Neural crest cell (in vitro differentiated cells): ENCODE results near the gene NSD1. TPM values are rescaled to one million over a fixed set of nuclear protein-coding genes. Genes with fewer than 3 reads are reported as not detected.

Source experiments
- DNase-seq: peaks from one replicate; pipeline ENCODE4 v3.0.0; 2021; ENCODE audit warnings: low read depth, mixed read lengths, low spot score
- H3K27ac Mint-ChIP-seq: one replicate; pipeline ENCODE4 v1.8.0; 2021; ENCODE audit warnings: mild to moderate bottlenecking, mixed read lengths; ENCODE audit not compliant: unreplicated experiment
- H3K27me3 Mint-ChIP-seq: 2 replicates; pipeline ENCODE4 v1.8.0; 2021; ENCODE audit warnings: low read depth, mild to moderate bottlenecking, mixed read lengths
- H3K36me3 Mint-ChIP-seq: 2 replicates; pipeline ENCODE4 v1.8.0; 2021; ENCODE audit warnings: low read depth, mild to moderate bottlenecking, mixed read lengths
- H3K4me1 Mint-ChIP-seq: 2 replicates; pipeline ENCODE4 v1.8.0; 2021; ENCODE audit warnings: mixed read lengths
- H3K4me3 Mint-ChIP-seq: one replicate; pipeline ENCODE4 v1.8.0; 2021; ENCODE audit warnings: mild to moderate bottlenecking, mixed read lengths
- H3K9me3 Mint-ChIP-seq: 2 replicates; pipeline ENCODE4 v1.8.0; 2021; ENCODE audit warnings: mixed read lengths
- total RNA-seq: library from RNA; stranded (reverse); gene quantifications from 2 replicates; pipeline ENCODE4 v1.2.1, GENCODE V29; 2021
- TF ChIP-seq, protein P1 (sequence below): fragments of 200-600 bp; sonication (generic); conservative IDR thresholded peaks from 2 replicates; pipeline ENCODE4 v1.5.0; 2021; ENCODE audit warnings: antibody characterized with exemption, mild to moderate bottlenecking

The NSD1 gene
- total RNA-seq, 1 donor from 2014 or later, result 122 TPM

DNA sequence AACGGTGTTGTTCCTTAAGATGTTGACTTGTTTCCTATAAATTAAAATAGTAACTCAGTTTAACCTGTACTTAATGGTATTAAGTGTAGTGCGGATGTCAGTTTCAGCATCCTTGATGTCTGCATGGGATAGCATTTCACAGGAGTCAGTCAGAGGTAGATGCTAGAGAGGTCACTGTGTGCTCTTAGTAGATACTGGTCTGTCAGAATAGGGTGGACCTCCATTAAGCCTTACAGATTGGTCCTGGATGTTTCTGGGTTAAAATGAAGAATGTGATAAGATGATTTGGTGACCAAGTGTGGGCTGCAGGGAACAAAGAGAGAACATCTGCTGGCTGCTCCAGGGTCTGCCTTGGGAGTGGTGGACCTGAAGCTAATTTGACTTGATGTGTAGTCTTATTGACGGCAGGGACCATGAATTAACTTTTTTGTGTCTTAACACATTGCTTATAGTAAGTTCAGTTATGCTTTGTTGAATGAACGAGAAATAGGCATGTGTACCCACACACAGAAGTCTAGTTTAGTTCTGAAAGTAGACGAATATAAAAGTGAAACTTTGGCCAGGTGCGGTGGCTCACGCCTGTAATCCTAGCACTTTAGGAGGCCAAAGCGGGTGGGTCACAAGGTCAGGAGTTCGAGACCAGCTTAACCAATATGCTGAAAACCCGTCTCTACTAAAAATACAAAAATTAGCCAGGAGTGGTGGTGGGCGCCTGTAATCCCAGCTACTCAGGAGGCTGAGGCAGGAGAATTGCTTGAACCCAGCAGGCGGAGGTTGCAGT lies 157.4 kb downstream of the NSD1 start:
- DNase-seq, result no peak
- H3K27me3 Mint-ChIP-seq, result no peaks in the 10 kb centered on the region
- H3K4me1 Mint-ChIP-seq, result no peaks in the 10 kb centered on the region
- TF ChIP-seq, protein P1, sequence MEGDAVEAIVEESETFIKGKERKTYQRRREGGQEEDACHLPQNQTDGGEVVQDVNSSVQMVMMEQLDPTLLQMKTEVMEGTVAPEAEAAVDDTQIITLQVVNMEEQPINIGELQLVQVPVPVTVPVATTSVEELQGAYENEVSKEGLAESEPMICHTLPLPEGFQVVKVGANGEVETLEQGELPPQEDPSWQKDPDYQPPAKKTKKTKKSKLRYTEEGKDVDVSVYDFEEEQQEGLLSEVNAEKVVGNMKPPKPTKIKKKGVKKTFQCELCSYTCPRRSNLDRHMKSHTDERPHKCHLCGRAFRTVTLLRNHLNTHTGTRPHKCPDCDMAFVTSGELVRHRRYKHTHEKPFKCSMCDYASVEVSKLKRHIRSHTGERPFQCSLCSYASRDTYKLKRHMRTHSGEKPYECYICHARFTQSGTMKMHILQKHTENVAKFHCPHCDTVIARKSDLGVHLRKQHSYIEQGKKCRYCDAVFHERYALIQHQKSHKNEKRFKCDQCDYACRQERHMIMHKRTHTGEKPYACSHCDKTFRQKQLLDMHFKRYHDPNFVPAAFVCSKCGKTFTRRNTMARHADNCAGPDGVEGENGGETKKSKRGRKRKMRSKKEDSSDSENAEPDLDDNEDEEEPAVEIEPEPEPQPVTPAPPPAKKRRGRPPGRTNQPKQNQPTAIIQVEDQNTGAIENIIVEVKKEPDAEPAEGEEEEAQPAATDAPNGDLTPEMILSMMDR, result no peak
- no peak overlapping the region for H3K4me3 Mint-ChIP-seq
- H3K9me3 Mint-ChIP-seq, result no peaks in the 10 kb centered on the region
- H3K36me3 Mint-ChIP-seq, result peaks cover 28% of the 10 kb centered on the region
- no peak overlapping the region for H3K27ac Mint-ChIP-seq

DNA sequence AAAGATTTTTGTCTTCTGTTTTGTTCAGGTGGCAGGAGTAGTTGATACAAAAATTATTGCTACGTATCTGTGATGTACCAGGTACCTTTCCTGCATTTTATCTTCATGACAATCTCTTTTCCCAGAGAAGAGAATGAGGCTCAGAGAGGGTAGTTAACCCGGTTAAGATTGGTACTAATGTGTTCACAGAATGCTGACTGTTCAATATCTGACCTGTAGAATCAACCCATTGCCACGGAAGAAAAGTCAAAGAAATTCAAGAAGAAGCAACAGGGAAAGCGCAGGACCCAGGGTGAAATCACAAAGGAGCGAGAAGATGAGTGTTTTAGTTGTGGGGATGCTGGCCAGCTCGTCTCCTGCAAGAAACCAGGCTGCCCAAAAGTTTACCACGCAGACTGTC lies 158.2 kb downstream of the NSD1 start:
- TF ChIP-seq, protein P1, result no peak
- no peak for DNase-seq
- no peak overlapping the region for H3K27ac Mint-ChIP-seq
- no peak overlapping the region for H3K4me3 Mint-ChIP-seq
- no peaks in the 10 kb centered on the region for H3K27me3 Mint-ChIP-seq
- peaks cover 27% of the 10 kb centered on the region for H3K36me3 Mint-ChIP-seq
- peaks cover 1% of the 10 kb centered on the region for H3K4me1 Mint-ChIP-seq
- H3K9me3 Mint-ChIP-seq, result no peaks in the 10 kb centered on the region

DNA sequence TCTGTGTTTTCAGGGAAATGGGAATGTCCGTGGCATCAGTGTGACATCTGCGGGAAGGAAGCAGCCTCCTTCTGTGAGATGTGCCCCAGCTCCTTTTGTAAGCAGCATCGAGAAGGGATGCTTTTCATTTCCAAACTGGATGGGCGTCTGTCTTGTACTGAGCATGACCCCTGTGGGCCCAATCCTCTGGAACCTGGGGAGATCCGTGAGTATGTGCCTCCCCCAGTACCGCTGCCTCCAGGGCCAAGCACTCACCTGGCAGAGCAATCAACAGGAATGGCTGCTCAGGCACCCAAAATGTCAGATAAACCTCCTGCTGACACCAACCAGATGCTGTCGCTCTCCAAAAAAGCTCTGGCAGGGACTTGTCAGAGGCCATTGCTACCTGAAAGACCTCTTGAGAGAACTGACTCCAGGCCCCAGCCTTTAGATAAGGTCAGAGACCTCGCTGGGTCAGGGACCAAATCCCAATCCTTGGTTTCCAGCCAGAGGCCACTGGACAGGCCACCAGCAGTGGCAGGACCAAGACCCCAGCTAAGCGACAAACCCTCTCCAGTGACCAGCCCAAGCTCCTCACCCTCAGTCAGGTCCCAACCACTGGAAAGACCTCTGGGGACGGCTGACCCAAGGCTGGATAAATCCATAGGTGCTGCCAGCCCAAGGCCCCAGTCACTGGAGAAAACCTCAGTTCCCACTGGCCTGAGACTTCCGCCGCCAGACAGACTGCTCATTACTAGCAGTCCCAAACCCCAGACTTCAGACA lies 160.4 kb downstream of the NSD1 start:
- no peak for DNase-seq
- Mint-ChIP-seq H3K9me3 (no peaks in the 10 kb centered on the region), H3K27me3 (no peaks in the 10 kb centered on the region), H3K4me1 (peaks cover 4% of the 10 kb centered on the region), H3K27ac (peak overlapping the region; percentile 19), H3K4me3 (no peak overlapping the region), H3K36me3 (peaks cover 24% of the 10 kb centered on the region)
- TF ChIP-seq, protein P1, result no peak

DNA sequence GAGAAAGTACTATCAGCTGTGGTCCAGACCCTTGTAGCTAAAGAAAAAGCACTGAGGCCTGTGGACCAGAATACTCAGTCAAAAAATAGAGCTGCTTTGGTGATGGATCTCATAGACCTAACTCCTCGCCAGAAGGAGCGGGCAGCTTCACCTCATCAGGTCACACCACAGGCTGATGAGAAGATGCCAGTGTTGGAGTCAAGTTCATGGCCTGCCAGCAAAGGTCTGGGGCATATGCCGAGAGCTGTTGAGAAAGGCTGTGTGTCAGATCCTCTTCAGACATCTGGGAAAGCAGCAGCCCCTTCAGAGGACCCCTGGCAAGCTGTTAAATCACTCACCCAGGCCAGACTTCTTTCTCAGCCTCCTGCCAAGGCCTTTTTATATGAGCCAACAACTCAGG lies 161.1 kb downstream of the NSD1 start:
- Mint-ChIP-seq H3K4me3 (no peak overlapping the region), H3K27ac (peak overlapping the region; percentile 19), H3K9me3 (no peaks in the 10 kb centered on the region), H3K4me1 (peaks cover 4% of the 10 kb centered on the region), H3K36me3 (peaks cover 20% of the 10 kb centered on the region), H3K27me3 (no peaks in the 10 kb centered on the region)
- TF ChIP-seq, protein P1, result no peak
- no peak for DNase-seq

DNA sequence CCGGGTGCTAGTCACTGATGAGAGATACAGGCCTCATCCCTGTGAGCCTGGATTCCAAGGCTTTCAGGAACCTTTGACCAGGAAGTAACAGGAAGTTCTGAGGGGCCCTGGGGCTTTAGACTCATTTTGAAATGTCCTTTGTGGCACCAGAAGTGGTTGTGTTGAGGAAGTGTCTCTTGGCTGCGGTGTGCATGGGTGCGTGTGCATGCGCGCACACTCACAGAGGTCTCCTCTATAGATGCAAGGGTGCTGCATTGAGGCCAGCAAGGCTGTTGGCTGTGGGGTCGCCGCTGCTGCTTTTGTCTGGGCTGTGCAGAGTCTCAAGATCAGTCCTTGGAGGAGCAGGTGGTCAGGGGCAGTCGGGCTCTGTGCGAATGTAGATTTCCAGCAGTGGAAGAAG lies 162.4 kb downstream of the NSD1 start:
- H3K27me3 Mint-ChIP-seq, result no peaks in the 10 kb centered on the region
- DNase-seq, result no peak
- TF ChIP-seq, protein P1, result no peak
- no peaks in the 10 kb centered on the region for H3K9me3 Mint-ChIP-seq
- H3K27ac Mint-ChIP-seq, result no peak overlapping the region
- H3K4me1 Mint-ChIP-seq, result peaks cover 13% of the 10 kb centered on the region
- H3K4me3 Mint-ChIP-seq, result no peak overlapping the region
- H3K36me3 Mint-ChIP-seq, result peaks cover 18% of the 10 kb centered on the region
